ENCODE results near the gene SLC45A3. TPM values are rescaled to one million over a fixed set of nuclear protein-coding genes. Genes with fewer than 3 reads are reported as not detected.
"Not testable (repeated sequence)": the region's sequence is repeated elsewhere in the genome, so short reads cannot be mapped to it uniquely, and the experiment has no call there.

The SLC45A3 gene
- total and polyA plus RNA-seq, 4 donors = 5.3 to 9.9 (median 5.7) TPM

- peak; percentile 28 for TF ChIP-seq REST (IDR thresholded peaks at IDR 0.05)
- no peak for TF ChIP-seq FOXA2 (IDR thresholded peaks at IDR 0.05)
- no peak overlapping the region for H3K27ac ChIP-seq (ENCODE audit: low read depth in 1 of 2, low read length in 2 of 2)
- H3K4me1 ChIP-seq (ENCODE audit: control insufficient read depth in 4 of 4, insufficient read depth in 4 of 4, low read length in 3 of 4) = peaks cover 3 to 42% (median 36%) of the 10 kb centered on the region in 4 donors
- DNase-seq (ENCODE audit: low spot score) = no peak
- H3K27me3 ChIP-seq (ENCODE audit: control insufficient read depth in 4 of 4, insufficient read depth in 4 of 4, low read length in 3 of 4) = no peaks in the 10 kb centered on the region
- WGBS = 56% methylated on average over 4 of the region's 4 CpGs
- H3K36me3 ChIP-seq (ENCODE audit: control insufficient read depth in 4 of 4, insufficient read depth in 3 of 4, low read depth in 1 of 4, low read length in 3 of 4) = no peaks in the 10 kb centered on the region
- H3K9me3 ChIP-seq (ENCODE audit: control insufficient read depth in 4 of 4, low read length in 3 of 4) = no peaks in the 10 kb centered on the region
- no peak overlapping the region for H3K4me3 ChIP-seq (ENCODE audit: low read depth in 1 of 3, low read length in 3 of 3)
- H3K9ac ChIP-seq (ENCODE audit: low read depth in 1 of 2, low read length in 2 of 2) = no peak overlapping the region
These were observed 43.6 kb downstream of the SLC45A3 start for GRCh38 chr1:205636732-205637131.

GRCh38 chr1:205636138-205636530, 44.2 kb downstream of the SLC45A3 start:
- not testable (repeated sequence) for H3K9ac ChIP-seq (ENCODE audit: low read depth in 1 of 2, low read length in 2 of 2); H3K27ac ChIP-seq (ENCODE audit: low read depth in 1 of 2, low read length in 2 of 2); H3K27me3 ChIP-seq (ENCODE audit: control insufficient read depth in 4 of 4, insufficient read depth in 4 of 4, low read length in 3 of 4); H3K36me3 ChIP-seq (ENCODE audit: control insufficient read depth in 4 of 4, insufficient read depth in 3 of 4, low read depth in 1 of 4, low read length in 3 of 4); H3K9me3 ChIP-seq (ENCODE audit: control insufficient read depth in 4 of 4, low read length in 3 of 4); H3K4me3 ChIP-seq (ENCODE audit: low read depth in 1 of 3, low read length in 3 of 3); DNase-seq (ENCODE audit: low spot score)
- peaks cover 3 to 37% (median 31%) of the 10 kb centered on the region in 4 donors for H3K4me1 ChIP-seq (ENCODE audit: control insufficient read depth in 4 of 4, insufficient read depth in 4 of 4, low read length in 3 of 4)
- WGBS = 66% methylated on average over 7 of the region's 7 CpGs

GRCh38 chr1:205633421-205633976, 46.8 kb downstream of the SLC45A3 start:
- no peak for DNase-seq (ENCODE audit: low spot score)
- TF ChIP-seq RAD21 (IDR thresholded peaks at IDR 0.05) (peak in 1 of 2 donors; percentile 28), HNF4A (conservative IDR thresholded peaks at IDR 0.05) (peak; percentile 8 to 13), HNF4G (IDR thresholded peaks at IDR 0.05) (no peak), ZBTB33 (IDR thresholded peaks at IDR 0.05) (no peak), JUND (IDR thresholded peaks at IDR 0.05) (no peak), RXRA (IDR thresholded peaks at IDR 0.05) (peak in 1 of 2 donors; percentile 3), ATF3 (IDR thresholded peaks at IDR 0.05) (no peak)
- Histone ChIP-seq H3K36me3 (ENCODE audit: control insufficient read depth in 4 of 4, insufficient read depth in 3 of 4, low read depth in 1 of 4, low read length in 3 of 4) (no peaks in the 10 kb centered on the region), H3K9ac (ENCODE audit: low read depth in 1 of 2, low read length in 2 of 2) (no peak overlapping the region), H3K4me1 (ENCODE audit: control insufficient read depth in 4 of 4, insufficient read depth in 4 of 4, low read length in 3 of 4) (peaks cover 0 to 27% (median 23%) of the 10 kb centered on the region in 4 donors), H3K27me3 (ENCODE audit: control insufficient read depth in 4 of 4, insufficient read depth in 4 of 4, low read length in 3 of 4) (no peaks in the 10 kb centered on the region), H3K27ac (ENCODE audit: low read depth in 1 of 2, low read length in 2 of 2) (peak overlapping the region; percentile 94 to 99), H3K9me3 (ENCODE audit: control insufficient read depth in 4 of 4, low read length in 3 of 4) (no peaks in the 10 kb centered on the region), H3K4me3 (ENCODE audit: low read depth in 1 of 3, low read length in 3 of 3) (no peak overlapping the region)
- 41% methylated on average over 6 of the region's 6 CpGs for WGBS

All from liver (tissue), 9 donors.